ENCODE measurements around the gene MNAT1.
"Not testable (repeated sequence)": the region's sequence is repeated elsewhere in the genome, so short reads cannot be mapped to it uniquely, and the experiment has no call there.

Gene MNAT1

DNA sequence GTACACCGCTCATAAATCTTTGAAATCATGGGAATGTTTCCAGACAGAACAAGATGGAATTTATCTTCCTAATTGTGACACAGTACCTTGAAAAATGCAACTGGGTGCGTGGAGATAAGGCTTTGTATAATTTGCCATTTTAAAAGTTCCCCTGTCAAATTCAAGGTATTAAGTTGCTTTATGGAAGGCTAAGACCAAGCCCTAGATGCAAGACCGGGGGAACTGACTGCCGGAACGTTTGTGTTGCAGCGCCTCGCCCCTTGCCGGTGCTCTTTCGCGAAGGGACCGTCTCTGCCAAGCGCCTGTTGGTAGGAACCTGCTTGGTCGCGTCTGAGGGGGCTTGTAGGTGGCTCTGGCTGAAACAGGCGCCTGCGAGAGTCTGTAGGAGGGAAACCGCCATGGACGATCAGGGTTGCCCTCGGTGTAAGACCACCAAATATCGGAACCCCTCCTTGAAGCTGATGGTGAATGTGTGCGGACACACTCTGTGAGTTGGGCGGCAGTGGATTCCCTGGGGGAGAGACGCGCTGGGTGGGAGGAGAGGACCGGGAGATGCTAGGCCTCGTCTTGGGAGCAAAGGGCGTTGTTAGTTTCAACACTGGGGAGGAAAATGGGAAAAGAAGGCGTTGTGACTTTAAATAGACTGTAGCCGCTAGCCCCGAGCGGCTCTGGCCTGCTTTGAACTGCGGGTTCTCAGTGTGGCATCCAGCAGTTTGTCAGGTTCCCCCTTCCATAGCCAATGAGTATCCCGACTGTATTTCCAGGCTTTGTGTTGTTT is at the start of gene MNAT1:
MNAT1 (plus strand) TSS at position 297 of the 778 bp plus-strand sequence; CDS start at position 399, 102 bp downstream.
- DNase-seq (ENCODE audit: low read depth): peak; percentile 65

DNA sequence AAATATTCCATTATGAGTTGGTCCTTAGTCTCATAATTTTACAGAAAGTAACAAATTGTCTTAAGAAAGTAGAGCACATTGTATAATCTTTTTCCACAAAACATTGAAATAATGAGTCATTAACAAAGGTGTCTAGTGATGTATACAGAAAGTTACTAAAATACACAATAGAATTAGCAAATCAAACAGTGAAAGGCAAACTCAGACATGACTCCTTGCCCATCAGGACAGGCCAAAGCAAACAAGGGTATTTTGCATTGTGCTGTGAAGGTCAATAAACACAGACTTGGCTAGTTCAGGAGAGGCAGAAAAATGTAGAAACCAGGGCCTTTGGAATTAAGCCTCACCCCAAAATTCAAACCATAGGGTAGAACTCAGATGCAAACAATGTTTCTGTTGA is 47.7 kb upstream of the MNAT1 start:
- no peak for DNase-seq (ENCODE audit: low read depth)

DNA sequence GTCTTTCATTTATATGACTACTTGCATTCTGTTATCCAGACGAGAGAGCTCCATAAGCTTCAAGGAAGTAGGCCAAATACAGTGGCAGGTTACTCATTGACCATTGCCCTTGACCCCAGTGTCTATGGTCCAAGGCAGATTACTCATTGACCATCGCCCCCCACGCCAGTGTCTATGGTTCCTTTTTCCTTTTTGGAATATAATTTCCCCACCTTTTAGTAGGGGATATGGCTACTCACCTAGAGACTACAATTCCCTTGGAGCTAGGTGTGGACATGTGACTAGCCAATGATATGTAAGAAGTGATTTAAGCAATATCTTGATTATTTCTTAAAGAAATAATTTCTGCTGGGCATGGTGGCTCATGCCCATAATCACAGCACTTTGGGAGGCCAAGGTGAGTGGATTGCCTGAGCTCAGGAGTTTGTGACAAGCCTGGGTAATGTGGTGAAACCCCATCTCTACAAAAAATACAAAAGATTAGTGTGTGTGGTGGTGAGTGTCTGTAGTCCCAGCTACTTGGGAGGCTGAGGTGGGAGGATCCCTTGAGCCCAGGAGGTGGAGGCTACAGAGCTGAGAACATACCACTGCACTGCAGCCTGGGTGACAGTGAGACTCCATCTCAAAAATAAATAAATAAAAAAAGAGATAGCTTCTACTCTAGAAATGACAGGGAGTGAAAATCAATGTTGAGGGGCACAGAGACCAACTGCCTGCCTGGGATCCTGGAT is 43.0 kb upstream of the MNAT1 start:
- DNase-seq (ENCODE audit: low read depth): no peak

- DNase-seq (ENCODE audit: low read depth): no peak
These were observed 39.2 kb upstream of the MNAT1 start for GRCh38 chr14:60695327-60695726.

DNA sequence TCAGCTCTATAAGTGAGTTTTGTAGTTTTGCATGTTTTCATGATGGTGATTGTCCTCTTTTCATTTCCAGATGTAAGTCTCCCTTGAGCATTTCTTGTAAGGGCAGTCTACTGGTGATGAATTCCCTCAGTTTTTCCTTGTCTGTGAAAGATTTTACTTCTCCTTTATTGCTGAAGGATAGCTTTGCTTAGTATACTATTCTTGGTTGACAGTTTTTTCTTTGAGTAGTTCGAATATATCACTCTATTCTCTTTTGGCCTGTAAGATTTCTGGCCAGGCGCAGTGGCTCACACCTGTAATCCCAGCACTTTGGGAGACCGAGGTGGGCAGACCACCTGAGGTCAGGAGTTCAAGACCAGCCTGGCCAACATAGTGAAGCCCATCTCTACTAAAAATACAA is 34.0 kb upstream of the MNAT1 start:
- DNase-seq (ENCODE audit: low read depth): no peak

- DNase-seq (ENCODE audit: low read depth): no peak
These were observed 29.5 kb upstream of the MNAT1 start for GRCh38 chr14:60705100-60705499.

DNA sequence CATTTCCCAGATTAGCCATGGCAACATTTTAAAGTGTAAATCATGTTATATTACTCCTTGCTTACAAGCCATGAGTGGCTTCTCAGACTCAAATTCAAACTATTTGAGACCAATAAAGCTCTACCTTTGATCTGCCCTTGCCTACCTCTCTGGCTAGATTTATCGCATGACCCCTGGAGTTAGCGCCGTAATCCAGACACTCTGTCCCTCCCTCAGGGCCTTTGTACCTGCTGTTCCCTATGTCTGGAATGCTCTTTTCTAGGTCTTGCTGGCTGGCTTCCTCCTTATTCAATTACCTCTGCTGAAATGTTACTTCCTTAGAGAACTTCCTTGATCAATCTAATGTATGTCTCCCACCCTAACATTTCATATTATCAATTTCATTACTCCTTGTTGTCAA is 26.7 kb upstream of the MNAT1 start:
- DNase-seq (ENCODE audit: low read depth): no peak

DNA sequence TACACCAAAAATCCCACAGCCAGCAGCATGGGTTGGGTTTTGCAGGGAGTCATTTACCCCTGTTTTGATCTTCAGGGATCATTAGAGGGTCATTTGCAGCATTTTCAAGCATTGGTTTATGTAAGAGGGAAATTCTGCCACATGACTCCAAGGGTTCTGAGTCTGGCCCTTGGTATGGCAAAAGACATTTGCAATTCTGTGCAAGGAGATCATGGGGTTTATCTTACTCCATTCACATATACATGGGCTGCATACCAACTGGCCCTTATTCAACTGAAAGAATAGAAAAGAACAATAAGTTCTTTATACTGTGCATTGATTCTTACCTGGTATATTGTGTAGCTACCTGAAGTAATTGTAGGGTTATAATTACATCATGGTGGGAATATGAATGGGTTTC is 24.1 kb upstream of the MNAT1 start:
- DNase-seq (ENCODE audit: low read depth): no peak

DNA sequence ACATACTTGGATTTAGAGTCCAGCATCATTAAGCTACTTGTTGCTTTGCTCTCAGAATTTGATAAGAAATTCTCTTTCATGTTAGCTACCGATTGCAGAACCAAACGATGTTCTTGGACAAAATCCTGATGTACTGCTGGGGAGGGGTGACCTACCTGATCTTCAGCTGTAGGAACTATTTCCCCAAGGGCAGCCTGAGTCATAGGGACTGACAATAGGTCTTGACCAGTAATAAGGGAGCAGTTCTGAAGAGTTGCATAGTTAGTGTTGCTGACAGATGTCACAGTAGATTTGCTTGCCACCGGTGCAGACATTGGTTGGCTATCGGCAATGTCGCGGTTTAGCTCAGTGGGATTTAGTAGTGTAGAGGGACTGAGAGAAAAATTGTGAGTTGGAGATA is 21.0 kb upstream of the MNAT1 start:
- no peak for DNase-seq (ENCODE audit: low read depth)

GRCh38 chr14:60720391-60720790 is 14.2 kb upstream of the MNAT1 start:
- DNase-seq (ENCODE audit: low read depth): no peak

GRCh38 chr14:60720962-60721325 is 13.6 kb upstream of the MNAT1 start:
- DNase-seq (ENCODE audit: low read depth): no peak

DNA sequence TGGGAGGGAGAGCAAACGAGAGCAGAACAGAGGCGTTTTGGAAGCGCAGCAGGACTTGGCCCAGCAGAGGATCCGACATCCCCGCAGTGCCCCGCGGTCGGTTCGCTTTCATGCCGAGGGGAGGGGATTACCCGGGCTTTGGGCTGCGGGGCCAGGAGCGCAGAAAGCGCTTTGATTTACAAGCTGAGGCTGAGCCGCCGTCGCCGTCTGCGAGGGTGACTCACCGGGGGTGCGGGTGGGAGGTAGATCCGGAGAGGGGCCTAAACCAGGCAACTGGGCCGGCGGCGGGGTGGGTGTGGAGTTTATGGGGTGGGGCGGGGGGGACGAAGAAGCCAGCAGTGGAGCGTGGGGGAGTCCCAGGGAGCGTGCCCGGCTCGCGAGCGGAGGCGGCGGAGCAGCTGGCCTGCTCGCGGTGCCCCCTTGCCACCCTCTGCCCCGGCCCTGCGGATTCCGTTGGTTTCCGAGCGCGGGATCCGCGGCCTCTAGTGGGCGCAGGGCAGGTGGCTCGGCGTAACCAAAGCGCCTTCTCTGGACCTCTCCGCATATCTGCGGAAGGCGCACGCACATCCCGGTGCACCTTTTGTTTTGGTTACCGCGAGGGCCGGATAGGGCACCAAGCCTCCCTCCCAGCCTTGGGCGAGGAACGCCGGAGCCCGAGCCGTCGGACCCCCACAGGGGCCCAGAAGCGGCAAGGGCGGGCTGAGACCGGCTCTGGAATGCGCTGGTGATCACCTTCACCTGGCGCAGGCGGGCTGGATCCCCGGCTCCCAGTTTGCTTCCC is 13.0 kb upstream of the MNAT1 start:
- DNase-seq (ENCODE audit: low read depth): no peak

DNA sequence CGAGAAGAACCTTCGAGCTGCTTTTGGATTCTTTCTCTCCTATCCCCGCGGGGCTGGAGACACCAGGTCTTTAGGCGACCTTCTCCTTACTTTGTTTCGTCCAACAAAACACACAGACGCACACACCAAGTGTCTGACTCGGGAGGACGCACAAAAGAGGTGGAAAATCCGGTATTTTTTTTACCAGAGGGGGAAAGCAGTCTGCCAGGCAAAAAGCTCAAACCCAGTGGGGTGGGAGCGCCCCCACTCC is 12.5 kb upstream of the MNAT1 start:
- no peak for DNase-seq (ENCODE audit: low read depth)

GRCh38 chr14:60722357-60723115 is 12.0 kb upstream of the MNAT1 start:
- no peak for DNase-seq (ENCODE audit: low read depth)

- DNase-seq (ENCODE audit: low read depth): no peak
These were observed 11.2 kb upstream of the MNAT1 start for GRCh38 chr14:60723116-60723906.

DNA sequence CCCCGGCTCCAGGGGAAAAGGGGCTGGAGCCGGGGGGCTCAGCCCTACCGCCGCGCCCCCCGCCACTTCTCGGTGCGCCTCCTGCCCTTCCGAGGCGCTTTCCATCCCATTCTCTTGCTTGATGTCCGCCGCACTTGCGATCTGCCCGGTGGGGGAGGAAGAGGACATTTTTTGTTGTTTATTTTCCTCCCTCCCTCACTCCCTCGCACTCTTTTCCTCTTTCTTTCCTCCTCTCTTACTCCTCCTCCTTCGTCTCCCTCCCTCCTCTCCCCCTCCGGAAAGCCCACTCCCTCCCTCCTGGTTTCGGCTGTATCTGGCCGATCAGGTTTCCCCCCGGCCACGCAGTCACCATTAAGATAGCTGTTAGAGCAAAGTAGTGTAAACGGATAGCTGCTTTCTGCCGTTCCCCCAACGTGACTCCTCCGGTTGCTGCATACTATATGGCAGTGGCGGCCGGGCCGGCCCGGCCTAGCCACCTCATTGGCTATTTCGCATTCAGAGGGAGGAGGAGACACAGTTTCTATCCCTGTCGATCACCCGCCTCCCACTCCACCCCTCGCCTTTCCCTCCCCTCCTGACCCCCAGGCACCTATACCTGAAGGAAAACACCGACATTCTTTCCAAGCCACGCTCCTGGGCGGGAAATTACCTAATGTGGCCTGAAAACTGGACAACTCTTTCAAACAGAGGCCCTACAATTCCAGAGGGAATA is 10.5 kb upstream of the MNAT1 start, which contains the start of gene SIX4:
SIX4 (minus strand) TSS at position 445 of the 712 bp plus-strand sequence; CDS start at position 168, 277 bp downstream.
- DNase-seq (ENCODE audit: low read depth): no peak

DNA sequence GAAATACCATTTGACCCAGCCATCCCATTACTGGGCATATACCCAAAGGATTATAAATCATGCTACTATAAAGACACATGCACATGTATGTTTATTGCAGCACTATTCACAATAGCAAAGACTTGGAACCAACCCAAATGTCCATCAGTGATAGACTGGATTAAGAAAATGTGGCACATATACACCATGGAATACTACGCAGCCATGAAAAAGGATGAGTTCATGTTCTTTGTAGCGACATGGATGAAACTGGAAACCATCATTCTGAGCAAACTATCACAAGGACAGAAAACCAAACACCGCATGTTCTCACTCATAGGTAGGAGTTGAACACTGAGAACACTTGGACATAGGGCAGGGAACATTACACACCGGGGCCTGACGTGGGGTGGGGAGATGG is 3.3 kb upstream of the MNAT1 start:
- DNase-seq (ENCODE audit: low read depth): not testable (repeated sequence)

DNA sequence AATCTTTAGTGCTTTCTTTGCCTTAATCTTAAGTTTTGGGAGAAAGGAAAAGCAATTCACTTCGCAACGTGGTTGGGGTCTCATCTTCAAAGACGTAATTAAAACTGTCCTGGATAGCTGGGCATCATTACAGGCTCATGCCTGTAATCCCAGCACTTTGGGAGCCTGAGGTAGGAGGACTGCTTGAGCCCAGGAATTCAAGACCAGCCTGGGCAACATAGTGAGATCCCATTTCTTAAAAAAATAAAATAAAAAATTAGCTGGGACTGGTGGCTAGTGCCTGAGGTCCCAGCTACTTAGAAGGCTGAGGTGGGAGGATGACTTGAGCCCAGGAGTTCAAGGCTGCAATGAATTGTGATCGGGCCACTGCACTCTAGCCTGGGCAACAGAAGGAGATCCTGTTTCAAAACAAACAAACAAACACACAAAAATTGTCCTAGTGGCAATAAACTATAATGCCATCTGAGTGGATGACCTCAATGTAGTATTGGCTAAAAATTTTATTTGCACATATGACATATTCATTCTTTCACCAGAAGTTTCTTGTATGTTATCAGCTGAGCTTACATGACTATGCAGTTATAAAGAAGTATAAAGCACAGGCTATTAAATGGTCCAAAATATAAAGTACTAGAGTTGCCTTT is 1.6 kb upstream of the MNAT1 start:
- DNase-seq (ENCODE audit: low read depth): no peak

- DNase-seq (ENCODE audit: low read depth): no peak
These were observed 855 bp downstream of the MNAT1 start for GRCh38 chr14:60735416-60735815.

DNA sequence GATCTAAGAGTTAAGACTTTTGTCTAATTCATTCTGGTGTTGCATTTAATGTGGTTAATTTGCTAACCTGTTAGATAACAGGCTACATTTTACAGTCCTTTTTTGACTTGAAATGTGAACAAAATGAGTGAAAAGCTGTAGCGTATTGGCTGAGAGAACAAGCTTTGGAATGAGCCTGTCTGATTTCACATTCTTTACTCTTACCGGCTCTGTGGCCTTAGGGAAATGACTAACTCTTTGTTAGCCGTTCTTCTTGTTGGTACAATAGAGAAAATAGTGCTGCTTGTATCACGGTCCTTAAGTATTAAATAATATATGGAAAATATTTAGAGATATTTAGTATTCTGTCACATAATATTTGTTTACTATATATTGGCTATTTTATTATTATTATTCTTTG is 1.9 kb downstream of the MNAT1 start:
- peak; percentile 67 for DNase-seq (ENCODE audit: low read depth)
